Right cardiac atrium (tissue), 5 donors: Measurements from ENCODE around the gene DPYSL5. TPM values are rescaled to one million over a fixed set of nuclear protein-coding genes. Genes with fewer than 3 reads are reported as not detected.

Experiments
- ATAC-seq, 2 donors: fragments of 200-7000 bp; cut with Tn5 transposase; one replicate each; pipeline versions ENCODE4 v1.8.0 to v1.9.1; 2020; ENCODE audit warnings: moderate library complexity in 2 of 2, mild to moderate bottlenecking in 1 of 2
- DNase-seq, 3 donors: peaks; one replicate each; pipeline ENCODE4 v3.0.0-alpha.2; 2020
- H3K27ac ChIP-seq: one replicate; pipeline ENCODE4 v1.5.1; 2013; ENCODE audit warnings: mild to moderate bottlenecking, low read length, control low read depth, moderate library complexity
- H3K27me3 ChIP-seq: one replicate; pipeline ENCODE4 v1.6.1; 2013; ENCODE audit not compliant: control insufficient read depth, insufficient read depth
- H3K4me1 ChIP-seq: one replicate; pipeline ENCODE4 v1.6.1; 2013; ENCODE audit warnings: low read length; ENCODE audit not compliant: control insufficient read depth, insufficient read depth
- H3K4me3 ChIP-seq: one replicate; pipeline ENCODE4 v1.5.1; 2013; ENCODE audit warnings: low read length, control low read depth
- H3K9me3 ChIP-seq: one replicate; pipeline ENCODE4 v1.6.1; 2013; ENCODE audit warnings: low read length; ENCODE audit not compliant: control insufficient read depth
- whole genome bisulfite sequencing: extraction: QIAGEN DNeasy Blood & Tissue Kit; methylation state at CpG from one replicate; pipeline ENCODE4 v1.1.7; 2013; 5-methylcytosine and 5-hydroxymethylcytosine counted together
- intact Hi-C, 4 donors: fragments of 100-400 bp; cut with DNase I; formaldehyde crosslinking; loops; one replicate each; pipeline versions ENCODE4 v1.11.0 to v1.14.0; 2022 to 2023
- polyA plus RNA-seq: library from polyadenylated mRNA; stranded (reverse); fragments of 200-250 nt; gene quantifications from one replicate; pipeline ENCODE4 v1.2.3, GENCODE V29; 2013
- total RNA-seq, 4 donors: library from RNA; stranded (reverse); fragmentation: NEBNext Ultra II Directional; extraction: Animal tissue kit (Norgen Biotek cat#: 25700); gene quantifications; one replicate each; pipeline ENCODE4 v1.2.1, GENCODE V29; 2021
- donor health status: healthy with polysubstance abuse.
- donor health status: DM: no; HTN: yes; CAD: no.
- donor health status: DM: no; HTN: no; CAD: no.
- donor health status: DM: no; HTN: yes; CAD: no; lungs with severe emphysema.
- donor health status: DM: yes; HTN: yes; CAD: no.

The DPYSL5 gene
- total and polyA plus RNA-seq, 5 donors, result 0.05 TPM; not detected in 4

GRCh38 chr2:26890341-26891000, 42.5 kb downstream of the DPYSL5 start:
- DNase-seq, result no peak
- no peak for ATAC-seq
- WGBS, result 87% methylated on average over 11 of the region's 11 CpGs
- H3K4me1 ChIP-seq, result peaks cover 3% of the 10 kb centered on the region
- no peaks in the 10 kb centered on the region for H3K9me3 ChIP-seq
- H3K27me3 ChIP-seq, result no peaks in the 10 kb centered on the region
- H3K4me3 ChIP-seq, result no peak overlapping the region
- no peak overlapping the region for H3K27ac ChIP-seq
- intact Hi-C loops, result no loop called here

- H3K4me3 ChIP-seq, result no peak overlapping the region
- H3K4me1 ChIP-seq, result peaks cover 3% of the 10 kb centered on the region
- no peak overlapping the region for H3K27ac ChIP-seq
- ATAC-seq (no peak), DNase-seq (no peak)
- intact Hi-C loops, result no loop called here
- H3K27me3 ChIP-seq, result no peaks in the 10 kb centered on the region
- no peaks in the 10 kb centered on the region for H3K9me3 ChIP-seq
- 75% methylated on average over 3 of the region's 3 CpGs for WGBS
Observed at GRCh38 chr2:26892133-26892532, 44.2 kb downstream of the DPYSL5 start.

DNA sequence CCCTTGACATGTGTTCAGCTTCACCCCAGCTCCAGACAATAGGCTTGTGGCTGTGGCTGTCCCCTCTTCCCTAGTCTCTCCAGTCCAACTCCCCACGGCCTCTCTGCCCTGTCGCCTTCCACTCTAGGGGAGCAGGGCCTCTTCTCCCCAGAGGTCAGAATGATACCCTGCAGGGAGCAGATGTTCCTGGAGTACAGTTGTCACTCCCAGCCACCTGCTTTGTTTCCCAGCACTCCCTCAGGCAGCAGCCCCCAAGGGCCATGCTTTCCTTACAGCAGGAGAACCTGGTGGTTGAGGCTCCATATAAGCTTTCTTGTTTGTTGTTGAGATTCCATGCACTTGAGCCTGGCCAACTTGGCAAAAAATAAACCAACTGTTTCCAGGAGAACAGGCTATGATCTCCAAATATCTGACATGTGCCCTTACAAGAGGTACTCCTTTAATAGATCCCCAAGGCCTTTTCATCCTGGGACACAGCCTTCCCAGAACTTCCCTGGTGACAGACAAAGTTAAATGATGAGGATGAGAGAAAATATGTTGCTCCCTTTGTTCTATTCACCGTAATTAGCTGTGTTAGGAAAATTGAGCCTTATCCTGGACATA, 45.1 kb downstream of the DPYSL5 start:
- Histone ChIP-seq H3K27me3 (no peaks in the 10 kb centered on the region), H3K4me1 (peaks cover 3% of the 10 kb centered on the region), H3K9me3 (no peaks in the 10 kb centered on the region), H3K4me3 (no peak overlapping the region), H3K27ac (no peak overlapping the region)
- WGBS, result 77% methylated on average over 3 of the region's 3 CpGs
- intact Hi-C loops, result no loop called here
- no peak for DNase-seq
- ATAC-seq, result no peak

DNA sequence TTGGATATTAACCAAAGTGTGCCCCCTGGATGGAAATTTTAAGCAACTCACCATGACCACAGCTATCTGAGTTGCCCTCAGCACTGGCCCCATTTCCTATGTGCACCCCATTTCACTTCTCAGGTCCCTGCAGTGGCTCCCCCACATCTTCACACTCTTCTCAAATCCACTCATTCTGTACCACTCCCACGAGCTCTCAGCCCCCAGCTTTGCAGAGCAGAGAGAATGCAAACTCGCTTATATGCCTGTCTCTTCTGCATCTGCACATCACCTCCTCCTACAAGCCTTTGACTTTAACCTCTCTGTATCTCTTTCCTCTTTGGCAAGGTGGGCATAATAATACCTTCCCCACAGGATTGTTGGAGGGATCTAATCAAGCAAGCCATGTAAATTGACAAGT, 46.2 kb downstream of the DPYSL5 start:
- H3K9me3 ChIP-seq, result no peaks in the 10 kb centered on the region
- no peak for ATAC-seq
- no peaks in the 10 kb centered on the region for H3K27me3 ChIP-seq
- peaks cover 3% of the 10 kb centered on the region for H3K4me1 ChIP-seq
- WGBS, result 88% methylated on average over 2 of the region's 2 CpGs
- no peak for DNase-seq
- intact Hi-C loops, result no loop called here
- H3K4me3 ChIP-seq, result no peak overlapping the region
- H3K27ac ChIP-seq, result no peak overlapping the region

DNA sequence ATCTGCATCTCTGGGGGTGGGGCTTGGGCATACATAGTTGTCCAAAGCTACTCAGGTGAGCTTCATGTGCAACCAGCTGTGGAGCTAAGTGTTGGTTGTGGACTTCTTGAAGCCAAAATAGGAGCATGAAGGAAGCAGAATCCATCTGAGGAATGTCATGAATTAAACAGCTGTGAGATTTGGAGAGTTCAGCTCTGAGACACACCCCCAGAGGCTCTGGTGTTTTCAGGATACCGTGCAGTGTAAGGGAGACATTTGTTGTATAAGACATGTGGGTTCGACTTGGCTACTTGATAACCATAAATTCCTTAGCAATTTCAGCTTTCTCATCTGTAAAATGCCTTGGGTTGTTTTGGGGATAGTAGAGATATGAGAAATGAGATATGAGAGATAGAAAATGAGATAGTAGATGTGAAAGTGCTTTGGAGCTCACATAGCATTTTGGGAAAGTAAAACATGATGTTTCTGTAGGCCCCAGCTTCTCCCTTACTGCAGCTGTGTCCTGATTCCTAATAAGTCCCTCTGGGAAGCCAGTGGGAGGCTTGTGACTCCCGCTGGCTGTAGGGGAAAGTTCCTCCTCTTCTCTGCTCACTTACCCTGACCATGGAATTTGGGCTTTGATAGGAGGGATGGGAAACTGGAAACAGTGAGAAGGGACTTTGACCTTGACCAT, 50.0 kb downstream of the DPYSL5 start:
- Histone ChIP-seq H3K4me3 (no peak overlapping the region), H3K27me3 (no peaks in the 10 kb centered on the region), H3K27ac (no peak overlapping the region), H3K9me3 (no peaks in the 10 kb centered on the region), H3K4me1 (peaks cover 1% of the 10 kb centered on the region)
- DNase-seq (no peak), ATAC-seq (no peak)
- WGBS, result 65% methylated on average over 3 of the region's 3 CpGs
- intact Hi-C loops, result no loop called here

DNA sequence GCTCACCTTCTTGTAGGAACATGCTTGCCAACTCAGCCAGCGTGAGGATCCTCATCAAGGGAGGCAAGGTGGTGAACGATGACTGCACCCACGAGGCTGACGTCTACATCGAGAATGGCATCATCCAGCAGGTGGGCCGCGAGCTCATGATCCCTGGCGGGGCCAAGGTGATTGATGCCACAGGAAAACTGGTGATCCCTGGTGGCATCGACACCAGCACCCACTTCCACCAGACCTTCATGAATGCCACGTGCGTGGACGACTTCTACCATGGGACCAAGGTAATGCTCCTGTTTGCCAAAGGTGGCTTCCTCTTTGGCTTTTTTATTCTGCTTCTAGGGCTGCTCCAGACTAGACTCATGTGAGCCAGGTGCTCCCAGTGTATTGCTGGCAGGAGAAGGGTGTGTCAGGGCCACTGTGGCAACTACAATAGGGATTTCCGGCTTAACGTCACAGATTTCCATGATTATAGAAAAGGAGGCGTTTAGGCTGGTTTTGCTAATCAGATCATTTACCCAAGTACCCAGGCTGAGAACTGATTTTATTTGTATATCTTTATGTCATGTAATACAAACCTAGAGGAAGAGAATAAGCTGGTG, 50.6 kb downstream of the DPYSL5 start:
- no peaks in the 10 kb centered on the region for H3K9me3 ChIP-seq
- DNase-seq (no peak), ATAC-seq (no peak)
- H3K4me1 ChIP-seq, result no peaks in the 10 kb centered on the region
- intact Hi-C loops, result no loop called here
- WGBS, result 95% methylated on average over 15 of the region's 15 CpGs
- no peak overlapping the region for H3K4me3 ChIP-seq
- H3K27me3 ChIP-seq, result no peaks in the 10 kb centered on the region
- H3K27ac ChIP-seq, result no peak overlapping the region

- H3K4me3 ChIP-seq, result no peak overlapping the region
- H3K27ac ChIP-seq, result no peak overlapping the region
- no peaks in the 10 kb centered on the region for H3K4me1 ChIP-seq
- DNase-seq (no peak), ATAC-seq (no peak)
- intact Hi-C loops, result no loop called here
- no peaks in the 10 kb centered on the region for H3K9me3 ChIP-seq
- no peaks in the 10 kb centered on the region for H3K27me3 ChIP-seq
- 88% methylated on average over 6 of the region's 6 CpGs for WGBS
Observed at GRCh38 chr2:26899500-26900164, 51.7 kb downstream of the DPYSL5 start.

GRCh38 chr2:26900831-26901321, 52.9 kb downstream of the DPYSL5 start:
- Histone ChIP-seq H3K9me3 (no peaks in the 10 kb centered on the region), H3K4me1 (no peaks in the 10 kb centered on the region), H3K4me3 (no peak overlapping the region), H3K27me3 (no peaks in the 10 kb centered on the region), H3K27ac (no peak overlapping the region)
- intact Hi-C loops, result no loop called here
- WGBS, result 77% methylated on average over 8 of the region's 8 CpGs
- DNase-seq (no peak), ATAC-seq (no peak)

DNA sequence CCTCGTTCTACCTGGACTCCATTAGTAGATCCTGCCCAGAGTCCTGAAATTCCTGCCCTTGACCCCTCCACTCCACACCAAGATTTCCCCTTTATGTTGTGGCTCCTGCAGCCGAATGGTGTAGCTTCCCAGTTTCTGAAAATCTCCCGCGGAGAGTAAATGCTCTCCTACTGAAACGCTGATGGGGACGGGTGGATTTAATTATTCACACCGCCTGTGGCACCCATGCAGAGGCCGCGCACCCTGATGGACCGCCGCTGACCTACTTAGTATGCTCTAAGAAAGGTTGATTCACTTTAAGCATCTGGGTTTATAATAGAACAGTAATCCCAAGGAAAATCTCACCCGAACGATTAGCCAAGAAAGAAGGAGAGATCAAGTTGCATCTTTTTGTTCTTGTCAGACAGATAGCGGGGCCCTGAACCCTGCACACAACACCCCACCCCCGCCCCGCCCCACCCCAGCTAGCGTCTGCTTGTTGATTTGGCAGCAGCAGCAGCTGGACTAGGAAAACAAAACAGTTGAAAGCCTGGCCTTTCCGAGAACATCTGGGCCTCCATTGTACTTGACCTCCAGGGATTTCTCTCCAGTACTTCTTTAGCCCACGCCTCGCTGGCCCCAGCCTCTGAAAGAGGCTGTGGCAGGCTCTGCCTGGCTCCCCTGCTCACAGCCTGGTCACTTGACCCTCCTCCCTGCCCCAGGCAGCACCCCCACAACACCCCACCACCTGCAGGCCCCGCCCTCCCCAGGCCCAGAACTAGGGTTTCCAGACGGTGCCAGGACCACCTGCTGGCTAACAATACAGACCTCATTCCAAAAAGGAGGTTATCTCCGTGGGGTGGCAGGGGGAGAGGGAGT, 53.6 kb downstream of the DPYSL5 start:
- intact Hi-C loops, result no loop called here
- ATAC-seq, result peak; percentile 59 to 69
- 50% methylated on average over 23 of the region's 23 CpGs for WGBS
- no peak overlapping the region for H3K4me3 ChIP-seq
- H3K27ac ChIP-seq, result no peak overlapping the region
- DNase-seq, result peak in 1 of 3 donors; percentile 70
- no peaks in the 10 kb centered on the region for H3K4me1 ChIP-seq
- no peaks in the 10 kb centered on the region for H3K9me3 ChIP-seq
- H3K27me3 ChIP-seq, result no peaks in the 10 kb centered on the region

DNA sequence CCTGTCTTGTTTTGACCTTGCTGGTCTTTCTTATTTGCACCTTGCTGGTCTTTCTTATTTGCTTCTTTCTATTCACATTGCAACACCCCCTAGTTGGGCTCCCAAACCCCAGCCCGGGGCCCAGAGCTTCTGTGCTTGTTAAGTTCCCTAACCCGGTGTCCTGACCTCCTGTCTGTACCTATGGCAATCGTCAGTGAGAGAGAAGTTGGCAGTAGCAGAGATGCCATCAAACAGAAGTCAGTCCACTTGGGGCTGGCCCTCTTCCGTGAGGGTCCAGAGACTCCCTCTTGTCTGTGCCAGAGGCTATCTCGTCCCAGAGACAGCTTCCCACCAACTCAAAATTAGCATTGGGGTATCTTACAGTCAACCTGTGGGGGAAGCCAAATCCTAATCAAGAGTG, 55.7 kb downstream of the DPYSL5 start:
- WGBS, result 89% methylated on average over 5 of the region's 5 CpGs
- no peaks in the 10 kb centered on the region for H3K4me1 ChIP-seq
- no peak for ATAC-seq

More for the DNA sequence above, 55.7 kb downstream of the DPYSL5 start:
- Histone ChIP-seq H3K9me3 (no peaks in the 10 kb centered on the region), H3K4me3 (no peak overlapping the region), H3K27me3 (no peaks in the 10 kb centered on the region), H3K27ac (no peak overlapping the region)
- intact Hi-C loops, result no loop called here
- no peak for DNase-seq
